HG03280 (cell line): ENCODE data around the gene TTYH3.
A peak's percentile ranks its signal among the peaks of the same experiment; 100 is the strongest.
"Not testable (repeated sequence)": the region's sequence is repeated elsewhere in the genome, so short reads cannot be mapped to it uniquely, and the experiment has no call there.

ENCODE experiments used
- ATAC-seq: cut with Tn5 transposase; IDR thresholded peaks from one replicate; pipeline ENCODE4 v1.9.1; 2021; ENCODE audit warnings: mild to moderate bottlenecking, moderate library complexity; ENCODE audit not compliant: unreplicated experiment

TTYH3 gene, protein sequence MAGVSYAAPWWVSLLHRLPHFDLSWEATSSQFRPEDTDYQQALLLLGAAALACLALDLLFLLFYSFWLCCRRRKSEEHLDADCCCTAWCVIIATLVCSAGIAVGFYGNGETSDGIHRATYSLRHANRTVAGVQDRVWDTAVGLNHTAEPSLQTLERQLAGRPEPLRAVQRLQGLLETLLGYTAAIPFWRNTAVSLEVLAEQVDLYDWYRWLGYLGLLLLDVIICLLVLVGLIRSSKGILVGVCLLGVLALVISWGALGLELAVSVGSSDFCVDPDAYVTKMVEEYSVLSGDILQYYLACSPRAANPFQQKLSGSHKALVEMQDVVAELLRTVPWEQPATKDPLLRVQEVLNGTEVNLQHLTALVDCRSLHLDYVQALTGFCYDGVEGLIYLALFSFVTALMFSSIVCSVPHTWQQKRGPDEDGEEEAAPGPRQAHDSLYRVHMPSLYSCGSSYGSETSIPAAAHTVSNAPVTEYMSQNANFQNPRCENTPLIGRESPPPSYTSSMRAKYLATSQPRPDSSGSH

GRCh38 chr7:2631946-2632732, at the start of gene TTYH3:
TTYH3 (plus strand) TSS chr7:2631986; CDS start chr7:2632156, 170 bp downstream.
- ATAC-seq, result peak; percentile 23

- ATAC-seq, result no peak
Measured at GRCh38 chr7:2582006-2582735, 49.6 kb upstream of the TTYH3 start.

DNA sequence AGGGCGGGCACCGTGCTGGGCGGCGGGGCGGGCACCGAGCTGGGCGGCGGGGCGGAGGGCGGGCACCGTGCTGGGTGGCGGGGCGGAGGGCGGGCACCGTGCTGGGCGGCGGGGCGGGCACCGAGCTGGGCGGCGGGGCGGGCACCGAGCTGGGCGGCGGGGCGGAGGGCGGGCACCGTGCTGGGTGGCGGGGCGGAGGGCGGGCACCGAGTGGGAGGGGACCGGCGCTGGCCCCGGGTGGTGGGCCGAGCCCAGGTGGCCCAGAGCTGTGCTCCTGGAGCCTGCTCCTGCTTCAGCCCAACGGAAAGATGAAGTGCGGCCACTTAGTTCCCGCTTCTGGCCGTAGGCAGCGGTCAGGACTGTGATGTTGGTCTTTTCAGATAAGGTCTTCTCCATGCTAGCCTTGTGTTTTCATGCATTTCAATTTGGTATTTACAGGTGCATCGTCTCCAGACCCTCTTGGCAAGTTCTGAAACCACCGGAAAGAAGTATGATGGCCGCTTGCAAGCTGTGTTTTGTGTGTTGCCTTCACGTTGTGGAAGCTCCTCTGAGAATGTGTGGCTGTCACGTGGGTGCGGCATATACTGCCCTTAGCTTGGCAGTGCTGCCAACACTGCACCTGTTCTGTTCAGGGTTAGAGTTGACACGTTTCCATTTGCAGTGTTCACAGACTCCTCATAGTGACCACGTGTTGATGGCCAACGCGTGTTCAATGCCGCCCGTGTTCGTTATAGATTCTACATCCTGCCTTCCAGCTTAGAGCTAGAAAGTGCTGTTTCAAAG, 47.8 kb upstream of the TTYH3 start:
- ATAC-seq, result no peak

- no peak for ATAC-seq
Measured at GRCh38 chr7:2585446-2585845, 46.3 kb upstream of the TTYH3 start.

- no peak for ATAC-seq
Measured at GRCh38 chr7:2586326-2587020, 45.3 kb upstream of the TTYH3 start.

GRCh38 chr7:2587134-2587533, 44.7 kb upstream of the TTYH3 start:
- ATAC-seq, result no peak

DNA sequence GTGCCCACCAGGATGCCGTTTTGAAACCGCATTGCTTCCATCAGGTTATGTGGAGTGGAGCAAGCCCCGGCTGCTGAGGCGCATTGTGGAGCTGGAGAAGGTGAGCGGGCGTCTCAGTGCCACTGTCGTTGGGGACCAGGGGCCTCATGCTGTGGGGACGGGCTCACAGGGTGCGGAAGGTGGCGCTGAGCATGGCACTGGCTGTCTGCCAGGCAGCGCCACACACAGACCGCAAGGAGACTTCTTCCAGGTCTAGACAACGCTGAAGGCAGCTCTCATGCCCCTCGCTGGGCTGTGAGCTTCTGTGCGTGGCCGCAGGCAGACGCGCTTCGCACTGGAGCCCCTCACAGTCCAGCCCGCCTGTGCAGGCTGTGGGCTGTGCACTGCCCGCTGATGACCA, 44.0 kb upstream of the TTYH3 start:
- ATAC-seq, result no peak

GRCh38 chr7:2589341-2589740, 42.4 kb upstream of the TTYH3 start:
- no peak for ATAC-seq

DNA sequence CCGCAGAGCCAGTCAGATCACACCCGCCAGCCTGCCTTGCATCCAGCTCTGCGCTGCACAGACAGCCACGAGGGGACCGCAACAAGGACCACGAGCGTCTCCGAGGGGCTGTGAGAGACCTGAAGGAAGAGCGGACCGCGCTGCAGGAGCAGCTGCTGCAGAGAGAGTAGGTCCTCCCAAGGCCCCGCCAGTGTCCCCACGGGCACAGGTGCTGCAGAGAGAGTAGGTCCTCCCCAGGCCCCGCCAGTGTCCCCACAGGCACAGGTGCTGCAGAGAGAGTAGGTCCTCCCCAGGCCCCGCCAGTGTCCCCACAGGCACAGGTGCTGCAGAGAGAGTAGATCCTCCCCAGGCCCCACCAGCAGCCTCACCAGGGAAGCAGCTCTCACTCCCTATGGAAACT, 41.8 kb upstream of the TTYH3 start:
- not testable (repeated sequence) for ATAC-seq

- ATAC-seq, result no peak
Measured at GRCh38 chr7:2592375-2592865, 39.4 kb upstream of the TTYH3 start.

DNA sequence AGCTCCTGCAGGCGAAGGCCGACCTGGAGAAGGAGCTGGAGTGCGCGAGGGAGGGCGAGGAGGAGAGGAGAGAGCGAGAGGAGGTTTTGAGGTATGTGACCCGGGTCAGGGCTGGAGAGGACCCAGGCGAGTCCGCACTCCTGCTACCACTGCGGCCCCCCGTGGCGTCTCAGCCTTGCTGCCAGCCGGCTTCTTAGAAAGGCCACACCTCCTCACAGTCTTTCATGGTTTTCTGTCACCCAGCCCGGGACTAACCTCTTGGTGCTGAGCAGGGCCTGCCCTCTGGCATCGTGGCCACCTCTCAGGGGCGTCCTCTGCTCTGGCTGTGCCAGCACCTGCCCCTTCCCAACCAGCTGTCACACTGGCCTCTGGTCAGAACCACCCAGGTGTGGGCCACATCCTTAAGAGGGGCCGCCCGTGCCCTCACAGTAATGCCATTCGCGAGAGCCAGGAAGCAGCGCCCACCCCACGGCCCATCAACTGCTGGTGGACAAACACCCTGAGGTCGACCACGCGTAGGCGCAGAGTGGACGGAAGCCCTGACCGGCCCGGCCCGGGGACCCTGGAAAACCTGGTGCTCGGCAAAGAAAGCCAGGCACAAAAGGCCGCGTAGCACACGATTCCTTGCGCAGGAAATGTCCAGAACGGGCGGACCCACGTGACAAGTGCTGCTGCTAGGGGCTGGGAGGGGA, 38.6 kb upstream of the TTYH3 start:
- no peak for ATAC-seq

DNA sequence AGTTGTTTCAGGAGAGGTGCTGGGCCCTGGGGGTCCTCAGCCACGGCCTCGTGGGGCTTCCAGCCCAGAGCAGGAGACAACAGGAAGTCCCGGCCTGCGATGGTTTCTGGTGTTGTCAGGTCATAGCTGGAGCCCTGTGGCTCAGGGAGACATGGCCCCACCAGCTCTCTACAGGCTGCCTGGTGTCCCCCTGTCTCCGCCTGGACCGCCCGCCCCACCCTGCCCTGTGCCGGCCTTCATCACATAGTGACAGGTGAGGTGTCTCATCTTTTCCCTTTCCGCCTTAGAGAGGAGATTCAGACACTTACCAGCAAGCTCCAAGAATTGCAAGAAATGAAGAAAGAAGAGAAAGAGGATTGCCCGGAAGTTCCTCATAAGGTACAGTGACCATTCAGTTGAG, 37.2 kb upstream of the TTYH3 start:
- no peak for ATAC-seq

DNA sequence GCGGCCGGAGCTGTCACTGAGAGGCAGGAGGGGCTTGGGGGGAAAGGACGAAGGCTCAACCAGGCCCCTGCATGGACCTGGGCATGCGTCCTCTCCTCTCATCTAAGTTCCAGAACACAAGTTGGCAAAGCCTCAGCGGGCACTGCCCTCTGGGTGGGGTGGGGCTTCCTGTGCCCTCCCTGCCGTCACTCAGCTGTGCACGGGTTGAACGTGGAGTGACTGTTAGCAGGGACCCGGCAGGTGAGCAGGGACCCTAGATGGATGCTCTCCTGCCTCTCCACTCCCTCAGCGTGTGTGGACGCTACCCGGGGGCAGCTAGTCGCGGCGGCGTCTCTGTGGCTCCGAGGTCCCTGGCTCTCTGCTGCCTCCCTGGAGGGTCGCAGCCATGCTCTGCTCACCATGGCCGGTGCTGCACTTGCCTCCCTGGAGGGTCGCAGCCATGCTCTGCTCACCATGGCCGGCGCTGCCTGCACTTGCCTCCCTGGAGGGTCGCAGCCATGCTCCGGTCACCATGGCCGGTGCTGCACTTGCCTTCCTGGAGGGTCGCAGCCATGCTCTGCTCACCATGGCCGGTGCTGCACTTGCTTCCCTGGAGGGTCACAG, 36.4 kb upstream of the TTYH3 start:
- ATAC-seq, result no peak

- ATAC-seq, result no peak
Measured at GRCh38 chr7:2596464-2597272, 35.1 kb upstream of the TTYH3 start.

- ATAC-seq, result no peak
Measured at GRCh38 chr7:2597273-2597640, 34.5 kb upstream of the TTYH3 start.

DNA sequence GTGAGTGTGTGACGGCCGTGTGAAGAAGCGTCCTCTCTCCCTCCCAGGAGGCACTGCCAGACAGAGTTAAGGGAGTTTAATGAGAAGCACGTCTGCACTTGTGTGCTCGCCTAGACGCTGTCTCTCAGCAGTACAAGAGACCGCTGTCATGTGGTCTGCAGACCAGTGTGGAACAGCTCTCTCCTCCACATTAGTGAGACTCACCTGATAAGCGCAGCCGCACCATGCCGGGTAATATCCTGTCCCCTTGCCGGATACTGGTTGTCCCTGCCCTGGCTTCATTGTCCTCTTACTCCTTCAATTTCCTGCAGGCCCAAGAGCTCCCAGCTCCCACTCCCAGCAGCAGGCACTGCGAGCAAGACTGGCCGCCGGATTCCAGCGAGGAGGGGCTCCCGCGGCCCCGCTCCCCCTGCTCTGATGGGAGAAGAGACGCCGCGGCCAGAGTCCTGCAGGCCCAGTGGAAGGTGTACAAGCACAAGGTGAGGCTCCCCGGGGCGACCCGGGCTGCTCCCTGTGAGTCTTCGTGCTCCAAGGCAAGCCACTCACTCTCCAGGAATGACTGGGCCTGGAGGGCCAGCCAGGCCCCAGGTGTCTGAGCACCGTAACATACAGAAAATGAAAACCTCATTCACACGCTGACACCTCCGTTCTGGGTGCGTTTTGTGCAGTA, 33.5 kb upstream of the TTYH3 start:
- ATAC-seq, result no peak

DNA sequence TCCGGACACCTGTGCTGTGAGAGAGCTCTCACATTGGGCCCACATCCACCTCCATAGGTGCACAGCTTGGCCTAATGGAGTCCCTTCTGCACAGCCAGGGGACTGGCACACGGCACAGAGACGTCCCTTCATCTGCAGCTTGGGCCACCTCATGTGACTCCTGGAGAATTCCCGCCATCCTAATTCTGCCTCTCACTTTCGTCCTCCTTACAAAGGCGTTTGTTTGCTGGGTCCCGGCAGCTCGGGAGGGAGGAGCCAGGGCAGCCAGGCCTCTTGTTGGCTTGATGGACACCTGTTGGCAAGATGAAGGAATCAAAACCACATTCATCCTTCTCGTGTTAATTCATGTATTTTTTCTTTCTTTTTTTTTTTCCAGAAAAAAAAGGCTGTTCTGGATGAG, 30.7 kb upstream of the TTYH3 start:
- ATAC-seq, result no peak
